Stimulated activated CD8-positive, alpha-beta memory T cell treated with anti-CD3 and anti-CD28 coated beads, Interleukin-15, amount 100 ng/mL, for 48 hours (primary cell): Measurements from ENCODE around the gene COQ8B.

Source experiments
- DNase-seq, 2 donors: peaks; one replicate each; pipeline ENCODE4 v3.0.0-alpha.2; 2020; ENCODE audit warnings: low read depth in 2 of 2

The COQ8B gene

GRCh38 chr19:40691421-40692211 lies 25.1 kb downstream of the COQ8B start:
- no peak for DNase-seq

- DNase-seq = peak; percentile 80 to 83
These were observed 25.8 kb downstream of the COQ8B start for GRCh38 chr19:40690693-40691420.

GRCh38 chr19:40690050-40690692 lies 26.5 kb downstream of the COQ8B start, which contains the start of gene NUMBL:
NUMBL (minus strand) TSS chr19:40690651; CDS start chr19:40690483, 168 bp downstream.
- DNase-seq = no peak

- no peak for DNase-seq
These were observed 27.2 kb downstream of the COQ8B start for GRCh38 chr19:40689339-40690049.

GRCh38 chr19:40688987-40689338 lies 27.7 kb downstream of the COQ8B start:
- no peak for DNase-seq

GRCh38 chr19:40688309-40688708 lies 28.4 kb downstream of the COQ8B start:
- no peak for DNase-seq

- no peak for DNase-seq
These were observed 29.1 kb downstream of the COQ8B start for GRCh38 chr19:40687525-40688016.

GRCh38 chr19:40686882-40687524 lies 29.7 kb downstream of the COQ8B start:
- DNase-seq = no peak

- no peak for DNase-seq
These were observed 31.1 kb downstream of the COQ8B start for GRCh38 chr19:40685563-40685962.

- no peak for DNase-seq
These were observed 31.6 kb downstream of the COQ8B start for GRCh38 chr19:40685016-40685526.

- DNase-seq = no peak
These were observed 32.4 kb downstream of the COQ8B start for GRCh38 chr19:40684280-40684679.

- no peak for DNase-seq
These were observed 33.2 kb downstream of the COQ8B start for GRCh38 chr19:40683437-40683836.

GRCh38 chr19:40682431-40682964 lies 34.2 kb downstream of the COQ8B start:
- DNase-seq = no peak

GRCh38 chr19:40681039-40681438 lies 35.6 kb downstream of the COQ8B start:
- DNase-seq = no peak

GRCh38 chr19:40677156-40677555 lies 39.5 kb downstream of the COQ8B start:
- DNase-seq = no peak

- no peak for DNase-seq
These were observed 42.4 kb downstream of the COQ8B start for GRCh38 chr19:40674291-40674690.

GRCh38 chr19:40673397-40673796 lies 43.3 kb downstream of the COQ8B start:
- no peak for DNase-seq

- DNase-seq = no peak
These were observed 44.0 kb downstream of the COQ8B start for GRCh38 chr19:40672573-40673299.

- DNase-seq = no peak
These were observed 44.6 kb downstream of the COQ8B start for GRCh38 chr19:40672038-40672437.

GRCh38 chr19:40671404-40671803 lies 45.3 kb downstream of the COQ8B start:
- DNase-seq = no peak
